BE2C (cell line): ENCODE data around the gene MAP4K4.
"Not testable (repeated sequence)": the region's sequence is repeated elsewhere in the genome, so short reads cannot be mapped to it uniquely, and the experiment has no call there.

Experiments used
- DNase-seq: peaks from one replicate; pipeline ENCODE4 v3.0.0-alpha.2; 2020
- H3K27me3 ChIP-seq: fragments of 250-450 bp; sonication (Bioruptor Pico); 2 replicates; pipeline ENCODE4 v1.5.1; 2020; ENCODE audit warnings: mild to moderate bottlenecking
- H3K36me3 ChIP-seq: fragments of 250-450 bp; sonication (Bioruptor Pico); 2 replicates; pipeline ENCODE4 v1.5.1; 2020; ENCODE audit warnings: mild to moderate bottlenecking
- H3K4me1 ChIP-seq: fragments of 250-450 bp; sonication (Bioruptor Pico); 2 replicates; pipeline ENCODE4 v1.5.1; 2020
- H3K4me3 ChIP-seq: 2 replicates; pipeline ENCODE4 v1.5.1; 2011; ENCODE audit warnings: low read depth, low read length
- H3K9me3 ChIP-seq: fragments of 250-450 bp; sonication (Bioruptor Pico); 2 replicates; pipeline ENCODE4 v1.5.1; 2020
- CTCF ChIP-seq: IDR thresholded peaks from 2 replicates; pipeline ENCODE4 v1.5.1; 2012; ENCODE audit warnings: mild to moderate bottlenecking, low read depth, low read length

MAP4K4 gene

GRCh38 chr2:101912545-101912944 is 215.0 kb downstream of the MAP4K4 start:
- Histone ChIP-seq H3K4me1 (no peaks in the 10 kb centered on the region), H3K36me3 (no peaks in the 10 kb centered on the region), H3K4me3 (no peak overlapping the region), H3K27me3 (no peaks in the 10 kb centered on the region), H3K9me3 (no peaks in the 10 kb centered on the region)
- no peak for DNase-seq
- no peak for TF ChIP-seq CTCF

- no peak for TF ChIP-seq CTCF
- no peak for DNase-seq
- Histone ChIP-seq H3K9me3 (no peaks in the 10 kb centered on the region), H3K27me3 (no peaks in the 10 kb centered on the region), H3K4me1 (no peaks in the 10 kb centered on the region), H3K36me3 (no peaks in the 10 kb centered on the region), H3K4me3 (no peak overlapping the region)
Measured at GRCh38 chr2:101921319-101921952, 223.9 kb downstream of the MAP4K4 start.

GRCh38 chr2:101921953-101922325 is 224.4 kb downstream of the MAP4K4 start:
- H3K4me1 ChIP-seq, result no peaks in the 10 kb centered on the region
- H3K36me3 ChIP-seq, result no peaks in the 10 kb centered on the region
- no peaks in the 10 kb centered on the region for H3K9me3 ChIP-seq
- no peak for DNase-seq
- no peaks in the 10 kb centered on the region for H3K27me3 ChIP-seq
- H3K4me3 ChIP-seq, result no peak overlapping the region
- TF ChIP-seq CTCF, result no peak

- DNase-seq, H3K36me3 ChIP-seq, H3K4me3 ChIP-seq, H3K4me1 ChIP-seq, H3K27me3 ChIP-seq, H3K9me3 ChIP-seq: not testable (repeated sequence)
Measured at GRCh38 chr2:101924311-101924710, 226.8 kb downstream of the MAP4K4 start.

- TF ChIP-seq CTCF, result no peak
- Histone ChIP-seq H3K4me1 (no peaks in the 10 kb centered on the region), H3K36me3 (no peaks in the 10 kb centered on the region), H3K4me3 (no peak overlapping the region), H3K9me3 (no peaks in the 10 kb centered on the region), H3K27me3 (no peaks in the 10 kb centered on the region)
- no peak for DNase-seq
Measured at GRCh38 chr2:101930019-101930418, 232.5 kb downstream of the MAP4K4 start.

- no peak for TF ChIP-seq CTCF
- H3K9me3 ChIP-seq, result no peaks in the 10 kb centered on the region
- no peaks in the 10 kb centered on the region for H3K36me3 ChIP-seq
- no peaks in the 10 kb centered on the region for H3K27me3 ChIP-seq
- no peak for DNase-seq
- no peaks in the 10 kb centered on the region for H3K4me1 ChIP-seq
- H3K4me3 ChIP-seq, result no peak overlapping the region
Measured at GRCh38 chr2:101930847-101931246, 233.3 kb downstream of the MAP4K4 start.

- no peak for TF ChIP-seq CTCF
- H3K27me3 ChIP-seq, result no peaks in the 10 kb centered on the region
- H3K9me3 ChIP-seq, result no peaks in the 10 kb centered on the region
- no peaks in the 10 kb centered on the region for H3K4me1 ChIP-seq
- no peak overlapping the region for H3K4me3 ChIP-seq
- no peak for DNase-seq
- H3K36me3 ChIP-seq, result no peaks in the 10 kb centered on the region
Measured at GRCh38 chr2:101931402-101931801, 233.9 kb downstream of the MAP4K4 start.

- H3K4me3 ChIP-seq, DNase-seq, H3K9me3 ChIP-seq, H3K36me3 ChIP-seq, H3K4me1 ChIP-seq, H3K27me3 ChIP-seq: not testable (repeated sequence)
Measured at GRCh38 chr2:101935764-101936163, 238.3 kb downstream of the MAP4K4 start.
